ENCODE measurements around the gene SLC35F1.

DNA sequence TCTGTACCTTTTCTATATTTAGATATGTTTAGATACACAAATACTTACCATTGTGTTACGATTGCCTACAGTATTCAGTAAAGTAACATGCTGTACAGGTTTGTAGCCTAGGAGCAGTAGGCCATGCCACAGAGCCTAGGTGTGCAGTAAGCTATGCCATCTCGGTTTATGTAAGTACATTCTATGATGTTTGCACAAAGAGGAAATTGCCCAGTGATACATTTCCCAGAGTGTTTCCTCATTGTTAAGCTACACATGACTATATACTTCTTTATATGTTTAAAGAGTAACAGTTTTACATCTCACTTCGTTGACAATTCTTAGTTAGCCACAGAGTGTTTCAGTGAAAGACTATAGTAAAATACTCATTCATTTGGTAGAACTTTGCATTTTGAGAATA, 51.5 kb downstream of the SLC35F1 start:
- TF ChIP-seq NR2F6 (CRISPR knock-in tag; IDR thresholded peaks at IDR 0.05): no peak
- TF ChIP-seq, protein P1, sequence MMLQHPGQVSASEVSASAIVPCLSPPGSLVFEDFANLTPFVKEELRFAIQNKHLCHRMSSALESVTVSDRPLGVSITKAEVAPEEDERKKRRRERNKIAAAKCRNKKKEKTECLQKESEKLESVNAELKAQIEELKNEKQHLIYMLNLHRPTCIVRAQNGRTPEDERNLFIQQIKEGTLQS (IDR thresholded peaks at IDR 0.05): no peak
- TF ChIP-seq, protein P1 (CRISPR knock-in tag; conservative IDR thresholded peaks at IDR 0.05): no peak
